C4-2B (cell line): Measurements from ENCODE around the gene HOXC6.

ENCODE experiments used
- ZFX ChIP-seq: fragments of 450-650 bp; IDR thresholded peaks from 2 replicates; pipeline ENCODE4 v1.6.1; 2017
- TF ChIP-seq, protein P1 (sequence below): fragments of 450-650 bp; conservative IDR thresholded peaks from 2 replicates; pipeline ENCODE4 v1.5.1; 2017; ENCODE audit warnings: mild to moderate bottlenecking

DNA sequence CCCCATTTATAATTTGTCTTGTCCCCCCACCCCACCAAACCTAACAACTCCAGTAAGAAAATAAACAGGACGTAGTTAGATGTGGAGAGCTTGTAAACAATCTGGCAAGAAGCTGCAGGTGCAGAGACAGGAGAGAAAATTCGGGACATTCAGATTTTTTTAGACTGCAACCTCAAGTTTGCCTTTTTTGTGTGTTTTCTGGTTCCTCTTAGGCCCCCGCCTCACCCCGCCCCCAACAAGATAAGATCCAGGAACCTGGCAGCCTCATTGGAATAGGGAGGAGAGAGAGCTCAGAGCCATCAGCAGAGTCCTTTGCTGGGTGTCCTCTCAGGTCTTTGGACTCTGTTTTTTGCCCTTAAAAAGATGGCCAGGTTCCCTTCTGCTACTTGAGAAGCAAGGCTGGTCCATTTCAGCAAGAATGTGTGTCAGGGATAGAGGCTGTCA lies 40.4 kb upstream of the HOXC6 start:
- TF ChIP-seq, protein P1, sequence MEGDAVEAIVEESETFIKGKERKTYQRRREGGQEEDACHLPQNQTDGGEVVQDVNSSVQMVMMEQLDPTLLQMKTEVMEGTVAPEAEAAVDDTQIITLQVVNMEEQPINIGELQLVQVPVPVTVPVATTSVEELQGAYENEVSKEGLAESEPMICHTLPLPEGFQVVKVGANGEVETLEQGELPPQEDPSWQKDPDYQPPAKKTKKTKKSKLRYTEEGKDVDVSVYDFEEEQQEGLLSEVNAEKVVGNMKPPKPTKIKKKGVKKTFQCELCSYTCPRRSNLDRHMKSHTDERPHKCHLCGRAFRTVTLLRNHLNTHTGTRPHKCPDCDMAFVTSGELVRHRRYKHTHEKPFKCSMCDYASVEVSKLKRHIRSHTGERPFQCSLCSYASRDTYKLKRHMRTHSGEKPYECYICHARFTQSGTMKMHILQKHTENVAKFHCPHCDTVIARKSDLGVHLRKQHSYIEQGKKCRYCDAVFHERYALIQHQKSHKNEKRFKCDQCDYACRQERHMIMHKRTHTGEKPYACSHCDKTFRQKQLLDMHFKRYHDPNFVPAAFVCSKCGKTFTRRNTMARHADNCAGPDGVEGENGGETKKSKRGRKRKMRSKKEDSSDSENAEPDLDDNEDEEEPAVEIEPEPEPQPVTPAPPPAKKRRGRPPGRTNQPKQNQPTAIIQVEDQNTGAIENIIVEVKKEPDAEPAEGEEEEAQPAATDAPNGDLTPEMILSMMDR, result no peak
- no peak for TF ChIP-seq ZFX
